GM21526 (cell line): Measurements from ENCODE around the gene SUMO1.

Experiments used
- ATAC-seq: cut with Tn5 transposase; IDR thresholded peaks from one replicate; pipeline ENCODE4 v1.9.1; 2021; ENCODE audit warnings: moderate library complexity; ENCODE audit not compliant: unreplicated experiment, low FRiP score

The SUMO1 gene

DNA sequence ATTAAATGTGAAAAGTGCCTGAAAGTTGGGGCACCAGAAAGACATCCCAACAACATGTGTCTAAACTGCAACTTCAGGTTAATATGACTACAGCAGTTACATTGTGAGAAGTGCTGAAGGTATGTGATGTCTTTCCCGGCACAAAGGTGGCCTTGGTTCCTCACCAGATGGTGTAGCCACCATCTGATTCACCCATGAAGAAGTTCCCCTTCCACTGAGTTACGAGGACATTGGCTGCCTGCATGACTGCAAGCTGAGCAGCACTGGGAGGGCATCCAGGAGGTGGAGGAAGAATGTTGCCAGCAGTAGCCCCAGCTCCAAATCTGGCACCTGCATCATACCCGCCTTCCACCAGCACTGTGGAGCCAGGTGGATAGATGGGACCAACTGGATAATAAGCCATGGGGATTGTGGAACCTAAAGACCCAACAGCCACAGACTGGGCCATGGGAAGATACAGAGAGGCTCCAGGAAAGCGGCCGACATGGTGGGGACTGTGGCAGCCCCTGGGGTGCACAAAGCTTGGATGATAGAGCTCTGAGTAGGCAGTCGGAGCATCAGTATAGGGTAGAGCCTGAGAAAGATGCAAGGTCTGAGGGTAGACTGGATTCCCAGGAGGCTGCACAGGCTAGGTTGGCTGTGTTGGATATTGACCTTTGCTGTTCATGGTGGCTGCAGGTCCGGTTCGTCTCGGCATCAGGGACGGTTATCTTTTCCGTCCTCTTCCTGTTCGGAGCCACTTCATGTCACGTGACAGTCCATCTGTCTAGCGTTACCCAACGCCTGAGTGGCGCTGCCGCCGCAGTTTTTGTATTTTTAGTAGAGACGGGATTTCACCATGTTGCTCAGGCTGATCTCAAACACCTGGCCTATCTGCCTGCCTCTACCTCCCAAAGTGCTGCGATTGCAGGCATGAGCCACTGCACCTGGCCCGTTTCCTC, 36.9 kb downstream of the SUMO1 start:
- ATAC-seq, result no peak

DNA sequence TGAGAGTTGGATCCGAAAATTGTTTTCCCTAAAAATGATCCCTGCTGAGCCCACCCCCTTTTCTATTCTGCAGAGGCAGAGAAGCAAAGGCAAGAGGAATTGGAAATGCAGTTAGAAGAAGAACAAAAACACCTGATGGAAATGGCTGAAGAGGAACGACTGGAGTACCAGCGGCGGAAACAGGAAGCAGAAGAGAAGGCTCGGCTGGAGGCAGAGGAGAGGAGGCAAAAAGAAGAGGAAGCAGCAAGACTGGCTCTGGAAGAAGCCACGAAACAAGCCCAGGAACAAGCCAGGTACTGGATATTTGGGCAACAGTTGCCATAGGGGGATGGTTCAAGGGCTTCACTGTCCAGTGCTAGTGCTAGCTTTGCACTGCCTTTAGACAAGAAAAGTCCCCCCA, 41.7 kb downstream of the SUMO1 start:
- no peak for ATAC-seq

DNA sequence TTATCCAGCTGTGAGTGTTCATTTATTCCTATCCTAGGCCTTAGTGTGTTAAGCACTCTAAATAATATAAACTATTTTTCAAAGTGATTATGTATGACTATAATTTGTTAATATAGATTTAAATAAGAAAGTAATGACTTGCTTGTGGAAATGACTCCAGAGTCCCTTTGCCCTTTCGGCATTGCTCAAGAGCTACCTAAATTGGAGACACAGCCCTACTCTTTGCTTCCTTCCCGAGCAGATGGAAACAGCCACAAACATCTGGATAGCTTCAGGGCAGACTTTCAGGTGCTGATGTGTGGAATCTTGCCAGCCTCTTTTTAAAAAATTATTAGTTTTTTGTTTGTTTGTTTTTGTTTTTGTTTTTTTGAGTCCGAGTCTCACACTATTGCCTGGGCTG, 44.0 kb downstream of the SUMO1 start:
- ATAC-seq, result no peak

DNA sequence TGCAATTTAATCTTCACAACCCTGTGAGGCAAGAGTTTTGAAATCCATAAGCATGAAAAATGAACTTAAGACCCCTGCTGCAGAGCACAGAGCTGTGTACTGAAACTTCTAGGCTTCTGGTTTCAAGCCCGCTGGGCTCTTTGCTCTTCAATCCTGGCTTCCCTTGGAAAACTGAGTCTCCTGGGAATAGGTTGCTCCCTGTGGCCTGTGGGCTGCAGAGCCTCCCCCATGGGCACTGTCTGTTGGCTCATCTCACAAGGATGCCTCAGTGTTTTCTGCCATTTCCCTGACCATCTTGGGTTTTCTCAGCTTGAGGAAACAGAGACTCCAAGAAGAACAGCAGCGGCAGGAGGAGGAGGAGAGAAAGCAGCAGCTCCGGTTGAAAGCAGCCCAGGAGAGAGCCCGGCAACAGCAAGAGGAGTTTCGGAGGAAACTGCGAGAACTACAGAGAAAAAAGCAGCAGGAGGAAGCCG, 44.5 kb downstream of the SUMO1 start:
- ATAC-seq, result no peak

DNA sequence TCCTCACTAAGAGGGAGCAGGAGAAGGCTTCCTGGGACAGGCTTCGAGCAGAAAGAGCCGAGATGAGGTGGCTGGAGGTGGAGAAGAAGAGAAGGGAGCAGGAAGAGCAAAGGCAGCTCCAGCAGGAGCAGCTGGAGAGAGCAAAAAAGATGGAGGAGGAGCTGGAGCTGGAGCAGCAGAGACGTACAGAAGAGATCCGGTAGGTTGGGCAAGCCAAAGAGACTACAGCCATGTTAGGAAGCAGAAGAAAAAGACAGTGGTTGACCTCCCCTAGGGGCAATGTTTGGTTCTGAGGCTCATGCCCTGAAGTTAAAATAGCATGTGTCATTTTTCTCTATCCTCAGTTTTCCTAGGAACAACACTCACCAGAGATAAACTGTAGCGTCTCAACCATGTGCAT, 45.1 kb downstream of the SUMO1 start:
- no peak for ATAC-seq

DNA sequence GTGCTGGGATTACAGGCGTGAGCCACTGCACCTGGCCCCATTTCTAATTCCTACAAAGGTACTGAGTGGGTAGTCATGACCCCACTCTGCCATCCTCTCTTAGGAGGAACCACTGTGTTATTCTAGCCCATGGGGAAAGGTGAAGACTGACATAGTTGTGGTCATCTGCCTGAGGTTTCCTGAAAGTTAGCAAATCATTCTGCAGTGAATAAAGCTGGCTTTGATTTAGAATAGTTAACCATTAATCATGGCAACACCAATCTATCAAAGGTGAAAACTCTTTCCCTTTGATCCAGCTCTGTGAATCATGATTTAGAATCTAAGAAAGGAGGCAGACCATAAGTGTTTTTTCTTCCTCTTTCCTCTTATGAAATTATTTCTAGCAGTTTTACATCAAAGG, 50.8 kb downstream of the SUMO1 start:
- no peak for ATAC-seq

DNA sequence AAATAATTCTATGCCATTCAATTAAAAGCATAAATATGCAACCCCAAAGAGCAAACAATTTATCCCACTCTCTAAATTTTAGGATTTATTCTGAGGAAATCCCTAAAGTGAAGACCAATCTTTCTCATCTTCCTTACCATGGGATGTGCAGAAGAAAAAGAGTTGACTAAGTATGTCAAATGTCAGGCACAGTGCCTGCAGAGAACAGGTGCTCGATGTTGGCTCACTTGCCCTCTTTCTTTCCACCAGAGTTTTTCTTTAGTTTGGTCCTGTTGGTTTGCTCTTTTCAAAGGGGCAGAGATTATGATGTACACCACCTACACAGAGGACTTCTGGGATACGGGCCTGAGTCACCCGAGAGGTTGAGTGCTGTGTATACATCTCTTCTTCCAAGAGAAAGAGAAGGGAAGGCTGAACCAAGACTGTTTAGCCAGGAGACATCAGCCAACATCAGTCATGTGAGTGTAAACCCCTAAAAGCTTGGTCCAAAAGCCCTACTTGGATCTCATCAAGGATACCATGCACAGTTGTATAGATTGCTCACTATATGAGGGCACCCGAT, 51.7 kb downstream of the SUMO1 start:
- no peak for ATAC-seq

DNA sequence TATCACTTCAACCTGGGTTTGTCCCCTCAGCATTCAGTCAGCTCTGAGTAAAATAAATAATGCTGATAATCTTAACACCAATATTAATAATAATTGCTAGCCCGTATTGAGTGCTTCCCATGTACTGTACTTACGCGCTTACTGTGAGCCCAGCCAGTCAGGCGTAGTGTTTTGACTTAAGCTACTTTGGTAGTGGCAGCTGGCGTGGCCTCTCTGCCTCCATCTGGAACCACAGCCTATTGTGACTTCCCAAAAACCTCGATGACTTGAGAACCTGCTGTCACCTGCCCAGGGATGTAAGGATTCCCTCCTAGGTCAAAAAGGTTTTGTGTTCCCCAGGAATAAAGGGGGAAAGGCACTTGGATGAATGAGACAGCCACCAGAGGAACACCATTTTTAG, 53.2 kb downstream of the SUMO1 start:
- no peak for ATAC-seq

DNA sequence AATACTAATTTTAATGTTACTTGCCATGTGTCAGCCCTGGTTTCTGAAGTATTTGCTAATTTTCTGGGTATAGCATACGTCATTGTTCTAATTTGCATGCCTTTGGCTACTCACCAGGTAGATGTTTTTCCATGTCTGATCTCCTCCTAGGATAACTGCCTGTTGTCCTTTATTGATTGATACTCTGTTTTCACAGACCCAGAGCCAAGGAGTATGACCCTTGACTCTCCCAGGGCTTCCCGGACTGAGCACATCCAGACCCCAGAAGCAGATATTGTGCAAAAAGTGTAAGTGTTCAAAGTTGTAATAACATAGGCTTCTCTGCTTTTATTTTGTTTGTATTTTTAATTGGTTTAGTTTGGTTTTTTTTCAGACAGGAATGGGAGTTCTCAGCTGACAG, 53.8 kb downstream of the SUMO1 start:
- no peak for ATAC-seq

DNA sequence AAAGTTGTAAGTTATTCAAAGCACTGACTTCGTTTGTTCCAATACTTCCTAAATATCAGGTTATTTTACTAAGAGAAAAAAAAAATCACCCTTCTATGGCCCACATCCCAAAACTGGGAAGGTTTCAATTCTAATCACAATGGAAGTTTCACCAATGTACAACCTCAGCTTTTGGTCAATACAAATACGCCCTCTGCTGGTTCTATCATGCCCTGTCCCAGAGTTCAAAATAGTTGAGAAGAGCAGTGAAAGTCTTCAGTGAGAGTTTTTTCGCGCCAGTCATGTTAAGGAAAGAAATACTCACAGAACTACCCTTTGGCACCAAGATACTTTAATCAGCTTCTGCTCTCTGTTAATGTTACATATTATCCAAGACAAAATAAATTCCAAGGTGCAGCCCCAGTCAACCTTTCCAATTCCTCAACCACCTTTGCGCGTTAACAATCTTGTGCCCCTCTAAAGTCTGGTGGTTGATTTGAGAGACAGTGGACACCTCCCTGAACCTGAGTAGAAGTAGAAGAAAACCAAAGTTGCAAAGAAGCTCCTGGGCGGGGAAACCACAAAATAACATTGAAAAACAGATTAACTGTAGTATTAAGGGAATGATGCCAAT, 59.9 kb downstream of the SUMO1 start:
- ATAC-seq, result no peak

DNA sequence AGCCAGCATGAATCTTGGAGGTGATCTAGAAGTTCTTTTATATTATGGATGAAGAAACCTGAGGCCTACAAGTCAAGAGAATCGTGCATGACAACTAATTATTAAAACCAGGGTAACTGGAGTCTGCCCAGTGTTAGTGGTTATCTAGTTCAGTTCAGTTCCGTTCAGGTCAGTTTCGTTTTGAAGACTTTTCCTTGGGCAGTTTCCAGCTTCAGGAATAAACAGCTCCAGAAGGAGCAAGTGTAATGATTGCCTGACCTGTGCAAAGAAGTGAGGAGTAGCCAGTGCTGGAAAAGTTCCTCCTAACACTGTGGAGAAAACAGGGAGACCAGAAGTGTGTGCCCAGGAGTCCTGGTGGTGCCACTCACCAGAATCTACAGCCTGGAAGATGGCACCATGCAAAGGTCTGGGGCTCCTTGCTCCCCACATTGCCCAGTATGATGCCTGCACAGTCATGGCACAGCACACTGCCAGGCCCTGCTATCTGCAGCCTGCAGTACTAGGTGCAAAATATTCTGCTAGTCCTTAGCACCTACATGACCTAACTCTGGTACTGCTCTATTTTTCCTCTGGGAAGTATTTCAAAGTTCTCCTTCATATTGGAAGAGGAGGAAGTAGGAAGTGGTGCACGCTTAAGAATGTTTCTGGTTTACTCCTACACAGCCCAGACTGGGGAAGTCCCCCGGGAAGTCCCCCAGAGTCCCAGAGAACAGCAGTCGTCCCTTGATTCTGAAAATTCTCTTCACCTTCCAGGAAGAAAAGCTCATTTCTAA, 65.8 kb downstream of the SUMO1 start:
- peak; percentile 56 for ATAC-seq

DNA sequence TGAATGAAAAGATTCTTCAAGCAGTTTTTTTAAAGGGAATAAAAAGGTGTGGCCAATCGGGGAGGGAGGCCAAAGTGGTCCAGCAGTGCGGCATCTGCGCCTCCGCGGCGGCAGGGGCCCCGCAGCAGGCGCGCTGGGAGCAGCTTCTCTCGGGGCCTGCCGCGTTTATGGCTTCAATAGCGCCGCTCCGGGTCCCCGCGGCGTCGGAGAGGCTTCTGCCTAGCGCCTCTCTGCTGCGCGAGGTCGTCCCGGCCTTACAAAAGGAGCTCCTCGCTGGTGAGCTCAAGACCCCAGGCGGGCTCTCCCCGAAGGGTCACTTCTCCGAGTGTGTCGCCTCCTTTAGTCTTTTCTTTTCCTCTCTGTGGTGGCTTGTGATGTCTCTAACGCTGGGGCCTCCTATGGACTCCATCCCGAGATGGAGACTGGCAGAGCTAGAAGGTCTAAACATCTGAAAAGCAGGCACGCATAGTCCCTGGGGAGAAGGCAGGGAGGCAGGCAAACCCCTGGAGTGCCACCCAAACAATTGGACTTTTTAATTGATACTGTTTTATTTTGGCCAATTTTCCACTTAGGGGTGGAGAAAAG, 67.1 kb downstream of the SUMO1 start:
- ATAC-seq, result no peak

DNA sequence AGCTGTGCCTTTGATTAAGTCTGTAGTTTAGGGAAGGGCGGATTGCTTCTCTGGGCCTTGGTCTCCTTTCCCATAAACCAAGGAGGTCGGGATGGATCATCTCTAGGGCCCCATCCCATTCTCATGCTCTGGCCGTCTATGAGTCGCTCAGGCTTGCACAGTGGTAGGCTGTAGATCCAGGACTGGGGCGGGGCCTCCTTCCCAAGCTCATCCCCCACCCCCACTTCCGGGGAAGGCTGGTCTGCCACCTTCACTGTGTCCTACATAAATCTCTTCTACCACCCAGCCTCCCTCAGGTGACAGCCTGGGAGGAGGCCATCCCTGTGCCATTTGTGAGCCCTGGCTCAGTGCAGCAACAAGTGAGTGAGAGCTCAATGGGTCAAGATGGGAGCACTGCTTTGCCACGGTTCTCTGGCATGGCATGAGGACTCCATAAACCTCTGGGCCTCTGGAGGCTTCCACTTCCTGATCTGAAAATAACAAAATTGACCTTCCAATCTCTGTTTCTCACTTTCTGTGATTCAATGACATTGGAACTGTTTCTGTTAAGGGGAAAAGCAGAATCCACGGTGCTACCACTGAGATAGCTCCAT, 68.5 kb downstream of the SUMO1 start:
- no peak for ATAC-seq

DNA sequence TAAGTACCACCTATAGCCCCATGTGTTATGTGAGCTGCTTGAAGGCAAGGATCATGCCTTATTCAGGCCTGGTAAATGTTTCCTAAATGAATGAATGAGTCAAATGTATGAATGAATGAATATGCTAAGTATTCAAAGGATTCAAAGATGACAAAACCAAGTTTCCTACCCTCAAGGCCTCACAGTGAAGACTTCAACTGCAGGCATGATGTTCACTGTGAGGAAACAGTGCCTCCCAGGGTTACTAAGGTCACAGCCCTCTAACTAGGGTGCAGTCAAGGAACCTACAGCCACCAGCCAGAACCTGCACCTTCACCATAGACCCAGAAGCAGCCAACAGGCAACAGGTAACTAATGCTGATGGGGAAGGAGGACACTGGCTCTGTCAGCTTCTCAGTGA, 69.3 kb downstream of the SUMO1 start:
- no peak for ATAC-seq

DNA sequence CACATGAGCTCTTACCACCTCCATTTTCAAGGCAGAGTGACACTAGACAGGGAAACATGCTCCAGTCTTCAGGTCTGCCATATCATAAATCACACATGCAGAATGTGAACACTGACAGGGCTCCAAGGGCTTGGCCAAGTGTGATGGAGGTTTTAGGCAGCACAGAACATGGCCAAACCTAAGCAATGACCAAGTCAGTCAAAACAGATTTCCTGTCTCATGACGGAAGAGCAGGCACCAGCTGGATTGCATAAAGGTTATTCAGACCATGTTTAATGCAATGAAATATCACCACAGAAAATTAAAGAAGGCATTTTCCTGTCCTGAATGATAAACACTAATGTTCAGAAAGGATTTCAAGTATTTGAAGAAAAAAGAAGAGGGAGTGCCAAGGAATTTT, 72.5 kb downstream of the SUMO1 start:
- ATAC-seq, result no peak

DNA sequence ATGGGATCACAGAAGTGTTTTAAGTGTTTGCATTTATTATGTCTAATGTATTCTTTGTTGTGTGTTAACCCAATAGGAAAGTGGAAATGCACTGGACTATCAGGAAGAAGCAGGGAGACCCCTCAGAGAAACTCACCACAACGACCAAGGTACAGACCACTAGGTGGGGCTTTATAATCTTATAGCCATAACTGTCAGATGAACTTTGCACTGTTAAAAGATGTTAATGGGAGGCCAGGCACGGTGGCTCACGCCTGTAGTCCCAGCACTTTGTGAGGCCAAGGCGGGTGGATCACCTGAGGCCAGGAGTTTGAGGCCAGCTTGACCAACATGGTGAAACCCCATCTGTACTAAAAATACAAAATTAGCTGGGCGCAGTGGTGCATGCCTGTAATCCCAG, 73.2 kb downstream of the SUMO1 start:
- no peak for ATAC-seq

DNA sequence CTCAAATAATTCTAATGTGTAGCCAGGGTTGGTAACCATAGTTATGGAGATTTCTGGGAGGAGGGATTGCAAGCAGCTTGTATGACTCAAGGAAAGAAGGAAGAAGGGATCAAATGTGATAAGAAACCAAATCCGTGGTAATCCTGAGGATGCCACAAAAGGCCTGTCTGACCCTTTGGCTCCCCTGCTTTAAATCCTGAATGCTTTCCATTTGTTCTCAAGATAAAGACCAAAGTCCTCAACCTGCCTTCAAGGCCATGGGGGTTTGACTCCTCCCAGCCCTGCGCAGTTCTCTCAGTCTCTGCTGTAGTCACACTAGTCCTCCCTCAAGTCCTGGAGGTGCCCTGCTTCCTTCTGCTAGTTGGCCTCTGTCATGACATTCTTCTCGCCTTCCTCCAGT, 74.0 kb downstream of the SUMO1 start:
- ATAC-seq, result no peak

DNA sequence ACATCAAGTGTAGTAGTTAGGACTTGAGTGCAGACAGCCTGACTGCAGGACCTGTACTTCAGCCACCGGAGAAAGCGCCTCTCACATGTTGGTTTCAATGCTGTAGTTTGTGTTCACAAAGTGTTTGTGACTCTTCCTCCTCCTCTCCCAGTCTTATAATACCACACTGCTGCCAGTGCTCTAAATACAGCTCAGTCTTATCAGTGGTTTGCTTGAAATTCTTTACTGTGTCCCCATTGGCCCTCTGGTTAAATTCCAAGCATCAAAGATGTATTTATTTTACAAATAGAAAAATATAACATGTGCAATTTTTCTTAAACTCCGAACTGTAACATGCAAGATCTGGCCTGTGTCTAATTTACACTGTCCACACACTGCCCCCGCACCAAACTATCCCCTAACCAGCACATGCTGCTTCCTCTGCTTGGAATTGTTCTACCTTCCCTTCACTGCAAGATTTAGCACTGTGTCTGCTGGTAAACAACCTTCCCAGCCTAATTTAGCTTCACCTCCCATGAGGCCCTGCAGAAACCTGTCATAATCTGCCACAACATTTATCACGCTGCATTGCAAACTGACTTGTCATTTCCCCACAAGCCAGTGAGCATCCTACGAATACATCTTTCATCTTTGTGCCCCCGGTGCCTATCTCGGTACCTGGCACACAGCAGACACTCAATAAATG, 77.1 kb downstream of the SUMO1 start:
- ATAC-seq, result no peak

DNA sequence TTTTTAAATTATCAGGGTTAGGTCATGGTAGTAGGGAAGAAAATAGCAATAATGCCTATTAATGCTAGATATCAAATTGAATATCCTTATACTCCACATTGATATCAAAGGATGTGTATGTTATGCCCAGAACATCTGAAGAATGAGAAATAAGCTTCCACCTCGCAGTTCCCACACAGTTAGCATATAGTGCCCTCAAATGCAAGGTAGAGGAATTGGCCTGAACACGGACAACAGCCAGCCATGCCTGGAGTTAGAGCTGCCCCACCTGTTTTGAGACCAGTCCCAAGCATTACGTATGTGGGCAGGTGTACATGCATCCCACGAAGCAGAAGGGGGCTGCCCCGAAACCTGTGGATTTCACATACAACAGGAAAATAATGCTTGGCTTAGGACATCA, 79.6 kb downstream of the SUMO1 start:
- ATAC-seq, result no peak
